Esophagus squamous epithelium (tissue), 4 donors: ENCODE measurements around the gene NAA15.
"Not testable (repeated sequence)": the region's sequence is repeated elsewhere in the genome, so short reads cannot be mapped to it uniquely, and the experiment has no call there.

Experiments
- CTCF ChIP-seq, 6 experiments: fragments of 450-650 bp in 4 of 6; fragments of 200-600 bp in 2 of 6; sonication (generic) in 2 of 6; IDR thresholded peaks; one replicate each; pipeline ENCODE4 v1.5.1; 2016 to 2019; ENCODE audit warnings: antibody characterized with exemption in 6 of 6, mild to moderate bottlenecking in 4 of 6, moderate library complexity in 4 of 6
- POLR2A ChIP-seq, 4 donors: fragments of 450-650 bp; IDR thresholded peaks; one replicate each; pipeline ENCODE4 v1.6.1; 2017; ENCODE audit warnings: antibody characterized with exemption in 4 of 4, mild to moderate bottlenecking in 4 of 4, moderate library complexity in 3 of 4

- TF ChIP-seq CTCF, POLR2A (IDR thresholded peaks at IDR 0.05): not testable (repeated sequence)
These were observed 12.1 kb downstream of the NAA15 start for GRCh38 chr4:139313414-139313813.
